Measurements from ENCODE around the gene AGAP2. TPM values are rescaled to one million over a fixed set of nuclear protein-coding genes. Genes with fewer than 3 reads are reported as not detected.

Gene AGAP2
- polyA plus RNA-seq (0.13 to 0.18 TPM (median 0.15 TPM) in 3 replicates), polyA minus RNA-seq (0.07 to 0.59 TPM (median 0.42 TPM) in 3 replicates)
- polyA plus RNA-seq (2011; ENCODE audit: low read depth) = not detected
- polyA plus RNA-seq (2011; cell fraction: cytosol; rRNA removed) = 0.14 and 0.29 TPM in 2 replicates
- 0.14 and 0.28 TPM in 2 replicates for polyA plus RNA-seq (2011; cell fraction: nucleus; rRNA removed)
- 0.10 and 0.32 TPM in 2 replicates for polyA plus RNA-seq (2012; ENCODE audit: low replicate concordance)
- not detected for polyA minus RNA-seq (2011; cell fraction: cytosol; rRNA and poly(A)+ RNA removed)
- 0.16 and 0.53 TPM in 2 replicates for polyA minus RNA-seq (2011; cell fraction: nucleus; rRNA and poly(A)+ RNA removed)

- H3K27ac ChIP-seq (ENCODE audit: control insufficient read depth, insufficient read depth, low read length) = no peak within 1 kb of the TSS
- no peaks in the 10 kb centered on the region for H3K79me2 ChIP-seq (ENCODE audit: control insufficient read depth, insufficient read depth, low read length)
- DNase-seq (ENCODE audit: low read depth, low spot score) (no peak), FAIRE-seq (no peak)
- no peak within 1 kb of the TSS for H3K9ac ChIP-seq (ENCODE audit: control insufficient read depth, extremely low read depth, insufficient read depth, low read length)
- peaks cover 59% of the 10 kb centered on the region for H3K27me3 ChIP-seq (ENCODE audit: control insufficient read depth, extremely low read depth, insufficient read depth, low read length)
- no peaks in the 10 kb centered on the region for H4K20me1 ChIP-seq (ENCODE audit: control insufficient read depth, extremely low read depth, insufficient read depth, low read length)
- H3K36me3 ChIP-seq (ENCODE audit: control insufficient read depth in 2 of 2, extremely low read depth in 1 of 2, insufficient read depth in 2 of 2, low read length in 2 of 2) = no peaks in the 10 kb centered on the region
- no peaks in the 10 kb centered on the region for H3K9me1 ChIP-seq (ENCODE audit: control insufficient read depth, extremely low read depth, insufficient read depth, low read length)
- no peaks in the 10 kb centered on the region for H3K9me3 ChIP-seq (ENCODE audit: control insufficient read depth, low read depth, low read length)
- H3K4me1 ChIP-seq (ENCODE audit: control insufficient read depth, extremely low read depth, insufficient read depth, low read length) = peaks cover 19% of the 10 kb centered on the region
- H3K4me3 ChIP-seq (ENCODE audit: control insufficient read depth in 2 of 3, extremely low read depth in 1 of 3, insufficient read depth in 2 of 3, low read depth in 1 of 3, low read length in 3 of 3) = peak within 1 kb of the TSS in 1 of 3 experiments; percentile 13
- TF ChIP-seq EZH2 (IDR thresholded peaks at IDR 0.05; ENCODE audit: low read length) = peak; percentile 92
- TF ChIP-seq CTCF (optimal IDR thresholded peaks at IDR 0.05 in 1 of 3, IDR thresholded peaks at IDR 0.05 in 1 of 3, conservative IDR thresholded peaks at IDR 0.05 in 1 of 3; ENCODE audit: extremely low read depth in 1 of 3, insufficient read depth in 2 of 3, low read length in 3 of 3) = no peak
- no peak within 1 kb of the TSS for H2AFZ ChIP-seq (ENCODE audit: control insufficient read depth, low read length)
- dilution Hi-C loops (cut with MboI; ENCODE audit: extremely low pct_ligation_motif_present, low sequenced_read_pairs) = loop anchor here (25.0 kb wide), 1 partner anchor 151 kb away; the partner anchor contains the start of gene PIP4K2C
- peak within 1 kb of the TSS; percentile 40 for H3K4me2 ChIP-seq (ENCODE audit: control insufficient read depth, extremely low read depth, insufficient read depth, low read depth, low read length)
Observed at GRCh38 chr12:57738661-57739237, at the start of gene AGAP2. Gene AGAP2, minus strand, starts transcription at chr12:57738742. Its CDS starts 496 bp downstream, at chr12:57738246.

- no peaks in the 10 kb centered on the region for H3K9me1 ChIP-seq (ENCODE audit: control insufficient read depth, extremely low read depth, insufficient read depth, low read length)
- no peak overlapping the region for H2AFZ ChIP-seq (ENCODE audit: control insufficient read depth, low read length)
- peaks cover 11 to 18% of the 10 kb centered on the region in 2 experiments for H3K36me3 ChIP-seq (ENCODE audit: control insufficient read depth in 2 of 2, extremely low read depth in 1 of 2, insufficient read depth in 2 of 2, low read length in 2 of 2)
- dilution Hi-C loops (cut with MboI; ENCODE audit: extremely low pct_ligation_motif_present, low sequenced_read_pairs) = no loop called here
- no peaks in the 10 kb centered on the region for H4K20me1 ChIP-seq (ENCODE audit: control insufficient read depth, extremely low read depth, insufficient read depth, low read length)
- DNase-seq (ENCODE audit: low read depth, low spot score) = no peak
- H3K79me2 ChIP-seq (ENCODE audit: control insufficient read depth, insufficient read depth, low read length) = peaks cover 16% of the 10 kb centered on the region
- no peak overlapping the region for H3K4me3 ChIP-seq (ENCODE audit: control insufficient read depth in 2 of 3, extremely low read depth in 1 of 3, insufficient read depth in 2 of 3, low read depth in 1 of 3, low read length in 3 of 3)
- no peaks in the 10 kb centered on the region for H3K9me3 ChIP-seq (ENCODE audit: control insufficient read depth, low read depth, low read length)
- H3K27ac ChIP-seq (ENCODE audit: control insufficient read depth, insufficient read depth, low read length) = no peak overlapping the region
- TF ChIP-seq EZH2 (IDR thresholded peaks at IDR 0.05; ENCODE audit: low read length) (no peak), CTCF (optimal IDR thresholded peaks at IDR 0.05 in 1 of 3, IDR thresholded peaks at IDR 0.05 in 1 of 3, conservative IDR thresholded peaks at IDR 0.05 in 1 of 3; ENCODE audit: extremely low read depth in 1 of 3, insufficient read depth in 2 of 3, low read length in 3 of 3) (no peak)
- no peaks in the 10 kb centered on the region for H3K27me3 ChIP-seq (ENCODE audit: control insufficient read depth, extremely low read depth, insufficient read depth, low read length)
- no peak overlapping the region for H3K9ac ChIP-seq (ENCODE audit: control insufficient read depth, extremely low read depth, insufficient read depth, low read length)
- peak overlapping the region; percentile 97 for H3K4me2 ChIP-seq (ENCODE audit: control insufficient read depth, extremely low read depth, insufficient read depth, low read depth, low read length)
- FAIRE-seq = no peak
- peaks cover 8% of the 10 kb centered on the region for H3K4me1 ChIP-seq (ENCODE audit: control insufficient read depth, extremely low read depth, insufficient read depth, low read length)
Observed at GRCh38 chr12:57783861-57784260, 45.3 kb upstream of the AGAP2 start.
